NCI-H82 treated with DMSO at 0.1 percent for 48 hours (cell line): ENCODE data around the gene SH3BP4.

Experiments
- DNase-seq: peaks from one replicate; lab custom pipeline; 2025; ENCODE audit not compliant: unreplicated experiment; lab: John Stamatoyannopoulos, UW

SH3BP4 gene

DNA sequence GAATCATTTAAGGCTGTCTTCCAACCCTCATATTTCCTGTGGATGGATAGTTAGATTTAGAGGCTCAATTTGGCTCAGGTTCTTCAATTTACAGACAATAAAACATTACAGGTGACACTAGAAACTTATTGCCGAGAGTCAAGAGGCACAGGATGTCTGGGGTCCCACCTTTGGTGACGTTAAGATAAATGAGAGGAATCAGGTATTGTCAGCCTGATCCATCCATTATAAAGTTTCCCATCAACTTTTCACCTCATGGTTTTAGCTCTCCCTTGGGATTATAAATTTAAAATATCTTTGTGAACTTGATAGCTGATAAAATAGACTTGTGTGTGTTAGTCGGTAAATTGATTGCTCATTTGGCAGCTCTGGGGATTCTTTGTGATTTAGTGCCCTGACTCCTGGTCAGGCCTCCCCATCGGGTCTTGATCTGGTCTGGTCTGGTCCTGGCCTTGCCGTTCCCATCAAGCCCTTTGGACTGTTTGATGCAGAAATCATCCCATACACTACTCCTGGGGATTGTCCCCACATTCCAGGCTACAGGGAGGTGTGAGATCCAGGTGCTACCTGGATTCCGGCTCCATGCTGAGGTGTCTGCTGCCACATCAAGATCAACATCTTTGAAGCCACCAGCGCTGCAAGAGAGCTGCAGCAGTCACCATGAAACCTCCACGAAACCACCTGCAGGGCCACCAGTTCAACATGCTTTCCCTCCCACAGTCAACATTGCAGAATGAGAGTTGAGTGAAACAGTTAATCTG is 130.9 kb downstream of the SH3BP4 start:
- DNase-seq: no peak

DNA sequence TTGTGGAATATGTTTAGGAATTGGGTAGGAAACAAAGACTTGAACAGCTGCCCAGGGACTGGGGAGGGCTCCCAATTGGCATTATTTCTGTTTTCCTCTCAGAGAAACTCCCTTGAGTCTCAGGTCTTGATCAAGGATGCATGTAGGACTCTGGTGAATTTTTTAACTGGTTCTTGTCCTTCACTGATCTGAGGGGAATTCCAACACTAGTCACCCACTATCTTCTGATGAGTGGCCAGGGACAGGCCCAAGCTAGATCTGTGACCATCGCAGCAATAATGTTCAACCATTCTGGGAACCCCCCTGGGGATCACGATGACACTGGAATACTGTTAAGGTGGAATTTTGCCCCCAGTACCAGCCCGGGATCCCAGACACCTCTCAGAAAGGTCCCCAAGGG is 132.0 kb downstream of the SH3BP4 start:
- no peak for DNase-seq

DNA sequence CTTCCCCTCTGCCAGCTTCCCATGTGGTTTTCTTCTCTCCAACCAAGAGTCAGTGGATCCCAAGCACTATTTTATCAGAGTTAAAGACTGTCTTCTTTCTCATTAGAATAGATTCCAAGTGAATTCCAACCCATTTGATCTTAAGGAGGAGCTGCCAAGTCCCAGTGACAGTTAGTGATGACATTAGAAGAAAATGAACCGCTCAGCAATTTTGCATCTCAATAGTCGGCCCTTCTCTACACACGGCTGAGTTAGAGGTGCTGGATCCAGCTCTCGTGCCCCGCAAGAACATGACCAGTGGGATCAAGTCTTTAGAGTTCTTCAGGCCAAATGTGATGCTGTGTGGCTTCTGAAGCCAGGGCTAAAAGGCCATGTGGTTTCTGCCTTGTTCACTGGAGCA is 132.6 kb downstream of the SH3BP4 start:
- DNase-seq: no peak

DNA sequence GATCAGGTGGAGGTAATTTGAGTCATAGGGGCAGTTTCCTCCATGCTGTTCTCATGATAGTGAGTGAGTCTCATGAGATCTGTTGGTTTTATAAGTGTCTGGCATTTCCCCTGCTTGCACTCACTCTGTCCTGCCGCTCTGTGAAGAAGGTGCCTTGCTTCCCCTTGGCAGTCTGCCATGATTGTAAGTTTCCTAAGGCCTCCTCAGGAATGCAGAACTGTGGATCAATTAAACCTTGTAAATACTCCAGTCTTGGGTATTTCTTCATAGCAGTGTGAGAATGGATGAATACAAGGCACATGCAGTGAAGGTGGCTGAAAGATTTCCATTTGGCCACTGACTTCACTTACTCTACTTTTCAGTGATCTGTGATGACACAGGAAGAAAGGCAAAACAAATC is 133.7 kb downstream of the SH3BP4 start:
- no peak for DNase-seq

DNA sequence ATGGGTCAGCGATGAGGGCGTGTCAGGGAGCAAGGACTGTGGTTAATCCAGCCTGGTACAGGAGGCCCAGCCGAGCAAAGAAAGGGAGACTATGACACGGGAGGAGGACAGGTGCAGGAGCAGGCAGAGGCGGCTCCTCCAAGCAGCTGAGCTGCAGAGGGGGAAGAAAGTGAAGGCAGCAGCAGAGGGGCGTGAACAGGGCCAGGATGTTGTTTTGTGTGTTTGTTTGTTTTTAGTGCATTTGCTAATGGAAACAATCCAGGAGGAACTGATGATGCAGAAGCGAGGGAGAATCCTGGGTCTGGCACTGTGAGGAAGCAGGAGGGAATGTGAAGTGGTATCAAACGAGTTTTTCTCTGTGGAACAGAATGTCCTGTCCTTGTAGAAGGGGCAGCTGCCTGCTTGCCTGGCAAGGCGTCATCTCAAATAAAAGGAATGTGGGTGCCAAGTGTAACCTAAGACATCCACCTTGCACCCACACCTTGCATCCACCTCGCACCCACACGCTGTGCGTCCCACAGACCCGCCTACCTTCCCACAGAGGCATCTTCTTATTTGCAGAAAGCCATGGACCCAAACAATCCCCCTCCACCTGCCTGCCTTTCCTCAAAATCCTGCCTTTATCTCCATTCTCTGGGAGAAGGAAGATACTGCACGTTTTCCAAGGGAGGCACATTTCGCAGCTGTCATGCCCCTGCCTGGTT is 134.8 kb downstream of the SH3BP4 start:
- no peak for DNase-seq

DNA sequence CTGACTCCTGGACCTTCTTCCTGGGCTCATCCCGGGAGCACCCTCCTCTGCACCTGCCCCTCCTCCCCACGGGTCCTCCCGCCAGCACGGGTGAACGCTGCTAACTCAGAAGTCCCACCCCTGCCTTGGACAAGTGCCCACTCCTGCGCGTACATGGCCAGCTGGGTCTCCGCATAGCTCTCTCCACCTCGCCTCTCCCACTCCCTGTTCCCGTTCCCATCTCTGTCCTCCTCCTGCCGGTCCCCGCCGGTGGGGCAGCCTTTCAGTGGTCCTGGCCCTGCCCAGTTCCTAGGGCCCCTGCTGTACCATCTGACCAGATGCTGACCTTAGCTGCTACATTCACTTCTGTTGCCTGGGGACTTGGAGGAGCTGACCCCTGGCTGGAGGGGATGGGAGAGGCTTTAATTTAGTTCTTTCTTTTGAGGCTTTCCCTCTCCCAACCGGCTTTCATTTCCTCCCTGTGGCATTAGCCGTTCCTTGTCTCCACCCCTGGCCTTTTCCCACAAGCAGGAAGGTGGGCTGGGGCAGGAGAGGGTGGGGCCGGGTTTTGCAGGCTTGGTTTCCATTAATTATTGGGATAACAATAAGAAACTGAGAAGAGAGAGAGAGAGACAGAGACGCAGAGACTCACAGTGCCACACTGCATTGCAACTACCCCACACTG is 136.1 kb downstream of the SH3BP4 start:
- DNase-seq: no peak

DNA sequence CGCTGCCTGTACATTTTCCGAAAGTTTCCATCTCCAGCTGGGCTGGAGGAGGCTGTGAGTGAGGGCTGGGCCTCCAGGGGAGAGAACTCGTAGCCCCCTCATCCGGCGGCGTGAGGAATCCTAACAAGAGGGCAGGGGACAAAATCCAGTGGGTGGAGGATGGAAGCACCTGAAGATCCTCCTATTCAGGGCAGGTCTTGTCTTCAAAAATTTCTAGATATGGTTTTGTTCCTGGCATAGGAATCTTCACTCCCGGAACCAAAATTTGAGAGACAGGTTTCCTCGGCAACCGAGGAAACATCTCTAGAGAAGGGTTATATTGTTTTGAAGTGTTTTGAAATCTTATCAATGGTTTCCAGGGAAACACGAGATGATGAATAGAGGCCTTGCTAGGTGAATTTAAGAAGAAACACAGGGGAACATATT is 136.7 kb downstream of the SH3BP4 start:
- no peak for DNase-seq

DNA sequence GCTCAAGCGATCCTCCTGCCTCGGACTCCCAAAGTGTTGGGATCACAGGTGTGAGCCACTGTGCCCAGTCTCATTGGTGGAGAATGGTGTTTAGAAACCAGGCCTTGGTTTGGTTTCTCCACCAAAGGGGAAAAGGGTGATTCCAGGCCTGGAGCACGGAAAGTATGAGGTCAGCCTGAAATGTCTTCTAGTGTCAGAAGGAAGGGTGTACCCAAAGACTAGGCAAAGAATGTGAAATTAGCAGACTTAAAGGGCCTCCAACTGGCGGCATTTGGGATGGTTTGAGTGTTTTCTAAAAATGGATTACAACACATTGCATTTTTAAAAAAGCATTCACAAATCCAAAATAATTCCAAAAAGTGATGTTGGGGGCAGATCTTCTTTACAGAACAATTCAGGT is 139.6 kb downstream of the SH3BP4 start:
- DNase-seq: no peak

DNA sequence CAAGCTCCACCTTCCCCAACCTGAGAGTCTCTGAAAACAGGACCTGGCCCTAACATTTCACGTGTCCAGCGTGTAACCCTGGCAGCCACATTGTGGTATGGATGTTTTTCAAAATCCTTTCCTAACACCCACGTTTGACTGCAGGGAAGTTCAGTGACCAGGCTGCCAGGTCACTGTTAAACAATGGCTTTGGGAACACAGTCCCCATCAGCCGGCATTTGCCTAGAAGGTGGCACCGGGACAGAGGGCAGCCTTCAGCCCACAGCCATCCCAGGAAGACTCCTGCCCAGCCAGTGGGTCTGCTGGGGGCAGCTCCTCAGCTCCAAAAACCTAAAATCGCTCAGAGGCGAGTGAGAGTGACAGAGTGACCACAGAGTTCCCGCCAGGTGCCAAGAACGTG is 140.2 kb downstream of the SH3BP4 start:
- no peak for DNase-seq

DNA sequence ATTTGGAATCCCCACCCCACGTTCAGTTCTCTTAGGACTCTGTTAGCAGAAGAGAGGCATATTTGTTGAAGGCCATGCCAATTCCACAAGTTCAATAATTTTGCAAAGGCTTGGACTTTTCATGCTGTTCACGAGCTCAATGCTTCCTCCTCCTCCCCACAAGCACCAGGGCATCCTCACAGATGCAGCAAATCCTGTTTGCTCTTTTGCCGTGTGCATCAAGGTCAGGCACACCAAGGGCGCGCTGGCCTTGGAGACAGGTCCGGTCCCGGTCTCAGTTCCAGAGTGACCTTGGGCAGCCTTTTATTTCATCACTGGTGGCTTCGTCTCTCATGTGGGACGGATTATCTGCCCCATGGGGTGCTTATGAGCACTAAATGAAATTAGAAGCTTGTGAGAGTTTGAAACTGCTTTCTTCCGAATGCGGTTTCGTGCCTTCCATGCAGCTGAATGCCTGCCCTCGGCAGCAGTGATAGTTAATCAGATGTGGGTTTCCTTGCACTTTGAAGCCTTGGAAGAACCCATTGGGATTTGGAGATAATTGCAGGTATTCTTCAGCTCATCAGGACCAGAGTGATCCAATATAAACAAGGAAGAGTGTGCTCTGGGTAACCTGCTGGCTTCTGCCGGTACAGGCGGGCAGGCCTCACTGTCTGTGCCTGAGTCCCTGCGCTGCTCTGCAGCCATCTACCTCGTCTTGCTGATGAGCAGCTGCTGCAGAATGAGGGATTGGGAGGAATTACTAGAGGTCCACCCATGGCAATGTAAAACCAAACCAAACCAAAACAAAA is 140.8 kb downstream of the SH3BP4 start:
- DNase-seq: no peak

DNA sequence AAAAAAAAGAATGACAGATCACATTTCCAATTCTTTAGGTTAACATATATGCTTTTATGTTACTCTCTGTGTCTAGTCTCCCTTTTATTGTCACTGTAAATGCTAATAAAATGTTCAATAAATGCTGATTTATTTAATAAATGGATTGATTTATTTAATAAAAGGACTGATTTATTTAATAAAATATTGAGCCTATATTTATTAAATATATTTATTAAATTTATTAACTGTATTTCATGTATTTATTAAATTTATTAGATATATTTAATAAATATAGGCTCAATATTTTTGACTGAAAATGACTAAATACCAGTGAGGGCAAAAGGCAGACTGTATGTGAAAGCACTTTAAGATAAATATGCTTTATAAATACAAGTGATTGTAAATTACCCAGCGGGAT is 142.6 kb downstream of the SH3BP4 start:
- DNase-seq: no peak

DNA sequence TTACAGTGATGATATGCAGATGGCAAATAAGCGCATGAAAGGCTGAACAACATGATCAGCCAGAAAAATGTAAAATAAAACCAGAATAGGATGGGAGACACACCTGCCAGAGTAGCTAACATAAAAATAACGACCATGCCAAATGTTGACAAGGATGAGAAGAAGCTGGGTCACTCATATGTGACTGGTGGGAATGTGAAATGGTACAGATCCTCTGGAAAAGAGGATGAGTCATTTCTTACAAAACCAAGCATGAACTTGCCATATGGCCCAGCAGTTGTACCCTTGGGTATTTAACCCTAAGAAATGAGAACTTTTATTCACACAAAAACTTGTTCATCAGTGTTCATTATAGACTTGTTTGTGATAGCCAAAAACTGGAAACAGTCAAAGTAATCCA is 143.8 kb downstream of the SH3BP4 start:
- no peak for DNase-seq

DNA sequence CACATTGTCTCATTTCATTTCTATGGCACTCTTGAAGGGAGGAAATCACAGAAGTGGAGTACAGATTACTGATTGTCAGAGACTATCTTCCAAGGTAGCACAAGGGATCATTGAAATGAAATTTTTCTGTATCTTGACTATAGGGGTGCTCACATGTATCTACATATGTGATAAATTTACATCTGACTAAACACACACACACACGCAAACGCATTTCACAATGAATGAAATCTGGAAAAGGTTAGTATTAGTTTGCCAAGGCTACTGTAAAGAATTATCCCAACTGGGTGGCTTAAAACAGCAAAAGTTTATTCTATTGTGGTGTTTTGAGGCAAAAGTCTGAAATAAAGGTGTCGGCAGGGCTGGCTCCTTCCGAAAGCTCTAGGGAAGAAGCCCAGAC is 144.6 kb downstream of the SH3BP4 start:
- DNase-seq: no peak

DNA sequence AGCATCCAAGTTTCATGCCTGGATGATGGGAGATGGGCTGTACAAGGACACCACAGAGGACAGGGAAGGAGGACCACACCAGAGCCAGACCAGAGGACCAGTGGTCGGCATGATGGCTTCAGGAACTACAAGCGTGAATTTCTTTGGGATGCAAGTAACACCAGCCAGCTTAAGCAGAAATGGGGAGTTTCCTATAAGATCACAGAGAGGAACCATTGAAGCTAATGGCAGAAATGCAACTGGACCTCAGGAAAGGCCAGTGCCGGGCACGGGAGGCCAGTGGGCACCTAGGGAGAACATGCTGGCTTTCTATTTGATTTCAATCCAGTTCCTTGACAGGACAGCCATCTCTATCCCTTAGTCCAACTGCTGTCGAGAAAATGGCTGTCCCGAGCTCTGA is 145.4 kb downstream of the SH3BP4 start:
- no peak for DNase-seq

DNA sequence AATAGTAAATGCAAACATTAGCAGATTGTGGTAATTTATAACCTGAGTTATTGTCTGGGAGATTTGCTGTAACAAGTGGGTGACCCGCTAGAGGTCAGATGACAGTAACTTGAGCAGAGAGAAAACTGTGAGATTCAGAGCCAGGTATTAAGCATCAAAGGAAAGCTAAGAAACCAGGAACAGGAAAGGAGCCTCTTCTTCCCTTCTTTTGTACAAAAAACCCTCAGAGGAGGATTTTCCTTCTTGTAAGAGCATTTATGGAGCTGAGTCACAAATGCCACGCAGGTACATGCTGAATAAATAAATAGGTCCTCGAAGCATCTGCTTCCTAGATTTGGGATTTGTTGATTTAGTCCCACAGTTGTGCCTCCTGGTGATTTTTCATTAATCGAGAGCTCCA is 146.5 kb downstream of the SH3BP4 start:
- no peak for DNase-seq

DNA sequence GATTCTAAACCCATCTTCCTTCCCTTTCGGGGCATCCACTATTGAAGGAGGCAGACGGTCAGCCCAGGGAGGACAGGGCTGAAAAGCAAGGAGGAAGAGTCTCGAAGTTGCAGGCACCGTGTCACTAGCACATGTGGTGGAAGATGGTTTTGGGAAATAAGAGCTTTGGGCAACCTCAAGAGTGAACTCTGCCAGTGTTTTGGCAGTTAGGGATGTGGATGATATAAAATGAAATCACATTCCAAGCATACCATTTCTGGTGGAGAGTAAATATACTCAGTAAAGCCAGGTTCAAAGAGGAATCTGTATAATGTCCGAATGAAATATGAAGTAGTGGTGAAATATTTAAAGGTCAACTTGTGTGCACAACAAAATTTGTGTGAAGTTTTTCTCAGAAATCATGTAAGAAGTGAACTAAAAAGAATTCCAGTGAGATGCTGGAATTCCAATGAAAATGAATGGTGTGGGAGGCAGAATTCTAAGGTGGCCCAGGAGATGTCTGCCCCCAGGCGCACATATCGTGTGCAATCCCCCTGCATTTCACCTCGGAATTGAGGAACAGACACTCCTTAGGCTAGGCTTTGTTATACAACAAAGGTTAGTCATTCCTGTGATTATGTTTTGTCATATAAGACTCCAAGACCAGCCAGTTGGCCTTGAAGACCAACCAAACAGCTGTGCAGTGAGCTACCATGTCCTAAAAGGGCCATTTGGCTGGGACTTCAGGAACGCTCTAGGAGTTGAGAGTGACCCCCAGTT is 147.1 kb downstream of the SH3BP4 start:
- DNase-seq: no peak

DNA sequence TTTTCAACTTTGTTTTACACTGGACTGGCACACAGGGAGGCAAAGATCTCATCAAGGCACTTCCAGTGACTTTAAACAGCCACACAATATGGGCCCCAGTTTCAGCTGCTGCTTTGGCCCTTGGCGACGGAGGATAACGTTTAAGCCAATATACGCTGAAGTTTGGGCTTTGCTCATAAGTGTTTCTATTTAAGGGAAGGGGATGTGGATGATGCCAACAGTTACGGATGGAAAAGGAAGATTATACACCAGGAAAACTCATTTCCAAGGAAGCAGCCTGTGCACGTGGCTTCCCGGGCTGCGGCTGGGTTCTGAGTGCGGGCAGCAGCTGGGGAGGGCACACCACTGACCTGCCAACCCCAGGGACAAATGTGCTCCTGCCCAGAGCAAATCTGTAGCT is 151.1 kb downstream of the SH3BP4 start:
- no peak for DNase-seq
